NT2/D1 (cell line): Measurements from ENCODE around the gene CAPZA3.

Experiments
- SUZ12 ChIP-seq: IDR thresholded peaks from 2 replicates; pipeline ENCODE4 v1.6.1; 2011; ENCODE audit not compliant: insufficient read length, insufficient read depth; ENCODE audit errors: extremely low read depth
- YY1 ChIP-seq: IDR thresholded peaks from 2 replicates; pipeline ENCODE4 v1.6.1; 2011; ENCODE audit not compliant: insufficient read length, insufficient read depth
- ZNF274 ChIP-seq: IDR thresholded peaks from 2 replicates; pipeline ENCODE4 v1.6.1; 2011; ENCODE audit warnings: mild to moderate bottlenecking, low read depth, low read length

- no peak for TF ChIP-seq YY1
- TF ChIP-seq SUZ12, result no peak
- no peak for TF ChIP-seq ZNF274
Observed at GRCh38 chr12:18703911-18704310, 34.0 kb upstream of the CAPZA3 start.
